WTC11 (cell line): ENCODE measurements around the gene LTBP1. TPM values are rescaled to one million over a fixed set of nuclear protein-coding genes. Genes with fewer than 3 reads are reported as not detected.

ENCODE experiments used
- ATAC-seq: fragments of 200-7000 bp; cut with Tn5 transposase; 2 replicates; pipeline ENCODE4 v1.10.0; 2021; ENCODE audit warnings: mild to moderate bottlenecking, moderate library complexity
- CTCF ChIA-PET: fragments of 300-600 bp; sonication (Branson Sonifier 250); formaldehyde crosslinking; loops from one replicate; lab custom pipeline; 2021; ENCODE audit warnings: antibody characterized with exemption; lab: Charles Lee
- POLR2A ChIA-PET: fragments of 350-600 bp; sonication (Branson Sonifier 250); formaldehyde crosslinking; loops from one replicate; lab custom pipeline; 2021; ENCODE audit warnings: antibody characterized with exemption; lab: Charles Lee
- DNase-seq: peaks from one replicate; pipeline ENCODE4 v3.0.0; 2021; ENCODE audit warnings: low spot score
- H3K27ac Mint-ChIP-seq: 2 replicates; pipeline ENCODE4 v1.8.0; 2021; ENCODE audit warnings: mixed read lengths
- H3K27me3 Mint-ChIP-seq: 2 replicates; pipeline ENCODE4 v1.8.0; 2021; ENCODE audit warnings: low read depth, mild to moderate bottlenecking, moderate library complexity, mixed read lengths
- H3K36me3 Mint-ChIP-seq: 2 replicates; pipeline ENCODE4 v1.8.0; 2021; ENCODE audit warnings: mixed read lengths
- H3K4me1 Mint-ChIP-seq: 2 replicates; pipeline ENCODE4 v1.8.0; 2022; ENCODE audit warnings: mixed read lengths
- H3K4me3 Mint-ChIP-seq: 2 replicates; pipeline ENCODE4 v1.8.0; 2021; ENCODE audit warnings: mild to moderate bottlenecking, moderate library complexity, mixed read lengths
- H3K9me3 Mint-ChIP-seq: 2 replicates; pipeline ENCODE4 v1.8.0; 2021; ENCODE audit warnings: mixed read lengths
- CDX4 ChIP-seq: fragments of 250-450 bp; sonication (Bioruptor Pico); IDR thresholded peaks from 2 replicates; pipeline ENCODE4 v1.9.0; 2021; ENCODE audit warnings: moderate library complexity, mild to moderate bottlenecking, inconsistent platforms, borderline replicate concordance
- CREB1 ChIP-seq: sonication (generic); formaldehyde crosslinking; IDR thresholded peaks from 2 replicates; pipeline ENCODE4 v1.8.0; 2023; ENCODE audit warnings: mild to moderate bottlenecking, missing genetic modification reagents
- CTCF ChIP-seq: fragments of 200-600 bp; IDR thresholded peaks from 2 replicates; pipeline ENCODE4 v1.8.0; 2022; ENCODE audit warnings: antibody characterized with exemption
- E2F1 ChIP-seq: sonication (generic); formaldehyde crosslinking; IDR thresholded peaks from 2 replicates; pipeline ENCODE4 v1.8.0; 2022; ENCODE audit warnings: mild to moderate bottlenecking, missing genetic modification reagents
- E2F4 ChIP-seq: sonication (generic); formaldehyde crosslinking; IDR thresholded peaks from 2 replicates; pipeline ENCODE4 v1.8.1; 2022; ENCODE audit warnings: low read depth, mild to moderate bottlenecking, moderate library complexity, missing genetic modification reagents, borderline replicate concordance
- GTF2I ChIP-seq: fragments of 250-450 bp; sonication (Bioruptor Pico); conservative IDR thresholded peaks from 2 replicates; pipeline ENCODE4 v1.4.0; 2021; ENCODE audit warnings: mild to moderate bottlenecking
- IRF2 ChIP-seq: sonication (generic); formaldehyde crosslinking; IDR thresholded peaks from 2 replicates; pipeline ENCODE4 v1.8.0; 2022; ENCODE audit warnings: low read depth, missing genetic modification reagents, borderline replicate concordance
- JUN ChIP-seq: sonication (generic); formaldehyde crosslinking; IDR thresholded peaks from 2 replicates; pipeline ENCODE4 v1.8.0; 2023; ENCODE audit warnings: mild to moderate bottlenecking, missing genetic modification reagents
- NR1H2 ChIP-seq: sonication (generic); formaldehyde crosslinking; IDR thresholded peaks from 2 replicates; pipeline ENCODE4 v1.9.0; 2021; ENCODE audit warnings: mild to moderate bottlenecking, moderate library complexity, missing genetic modification reagents
- PREB ChIP-seq: sonication (generic); formaldehyde crosslinking; IDR thresholded peaks from 2 replicates; pipeline ENCODE4 v1.8.1; 2022; ENCODE audit warnings: mild to moderate bottlenecking, missing genetic modification reagents, moderate library complexity, borderline replicate concordance
- SOX15 ChIP-seq: fragments of 250-450 bp; sonication (Bioruptor Pico); IDR thresholded peaks from 2 replicates; pipeline ENCODE4 v1.9.0; 2021; ENCODE audit warnings: mild to moderate bottlenecking
- SP1 ChIP-seq: sonication (generic); formaldehyde crosslinking; conservative IDR thresholded peaks from 2 replicates; pipeline ENCODE4 v1.8.1; 2022; ENCODE audit warnings: missing genetic modification reagents
- STAT6 ChIP-seq: sonication (generic); formaldehyde crosslinking; conservative IDR thresholded peaks from 2 replicates; pipeline ENCODE4 v1.8.1; 2023; ENCODE audit warnings: mild to moderate bottlenecking, low read depth, missing genetic modification reagents, moderate library complexity
- USF2 ChIP-seq: sonication (generic); formaldehyde crosslinking; IDR thresholded peaks from 2 replicates; pipeline ENCODE4 v1.8.1; 2023; ENCODE audit warnings: mild to moderate bottlenecking, missing genetic modification reagents, moderate library complexity
- ZBTB43 ChIP-seq: sonication (generic); formaldehyde crosslinking; IDR thresholded peaks from 2 replicates; pipeline ENCODE4 v1.8.1; 2023; ENCODE audit warnings: mild to moderate bottlenecking, missing genetic modification reagents
- ZNF138 ChIP-seq: sonication (generic); formaldehyde crosslinking; conservative IDR thresholded peaks from 2 replicates; pipeline ENCODE4 v1.8.1; 2022; ENCODE audit warnings: mild to moderate bottlenecking, moderate library complexity, missing genetic modification reagents
- ZNF219 ChIP-seq: sonication (generic); formaldehyde crosslinking; IDR thresholded peaks from 2 replicates; pipeline ENCODE4 v1.8.0; 2023; ENCODE audit warnings: missing genetic modification reagents, mild to moderate bottlenecking, borderline replicate concordance
- ZNF263 ChIP-seq: sonication (generic); formaldehyde crosslinking; IDR thresholded peaks from 2 replicates; pipeline ENCODE4 v1.8.1; 2022; ENCODE audit warnings: low read depth, mild to moderate bottlenecking, moderate library complexity, missing genetic modification reagents
- ZNF671 ChIP-seq: fragments of 250-450 bp; sonication (Bioruptor Pico); IDR thresholded peaks from 2 replicates; pipeline ENCODE4 v1.8.0; 2021; ENCODE audit warnings: mild to moderate bottlenecking
- total RNA-seq: library from RNA; stranded (reverse); gene quantifications from 3 replicates; pipeline ENCODE4 v1.2.3, GENCODE V29; 2021

The LTBP1 gene
- total RNA-seq, 1 experiment from 2014 or later, result 33.6 TPM

- Mint-ChIP-seq H3K4me3 (no peak overlapping the region), H3K27ac (no peak overlapping the region), H3K9me3 (no peaks in the 10 kb centered on the region), H3K4me1 (peaks cover 12% of the 10 kb centered on the region), H3K36me3 (no peaks in the 10 kb centered on the region; the same call in 1 of the 2 replicates), H3K27me3 (peaks cover 2% of the 10 kb centered on the region)
- POLR2A ChIA-PET, result no interaction called here
- DNase-seq, result no peak
- CTCF ChIA-PET, result no interaction called here
- no peak for TF ChIP-seq ZNF219 (CRISPR knock-in tag)
- TF ChIP-seq JUN (CRISPR knock-in tag), result no peak
- TF ChIP-seq NR1H2, result no peak
- TF ChIP-seq CTCF, result no peak
- TF ChIP-seq SOX15, result no peak
- no peak for TF ChIP-seq E2F1 (CRISPR knock-in tag)
- TF ChIP-seq ZNF138 (CRISPR knock-in tag), result no peak
- TF ChIP-seq ZNF263 (CRISPR knock-in tag), result no peak
- no peak for TF ChIP-seq CREB1
- no peak for TF ChIP-seq USF2 (CRISPR knock-in tag)
- TF ChIP-seq E2F4 (CRISPR knock-in tag), result no peak
- no peak for TF ChIP-seq IRF2
- TF ChIP-seq ZNF671 (CRISPR knock-in tag), result no peak
- TF ChIP-seq CDX4 (CRISPR knock-in tag), result no peak
- TF ChIP-seq STAT6 (CRISPR knock-in tag), result no peak
- no peak for TF ChIP-seq PREB (CRISPR knock-in tag)
- no peak for TF ChIP-seq ZBTB43 (CRISPR knock-in tag)
- no peak for TF ChIP-seq SP1
- TF ChIP-seq GTF2I (CRISPR knock-in tag), result no peak
- ATAC-seq, result no peak
Observed at GRCh38 chr2:32952761-32953476, 6.2 kb downstream of the LTBP1 start.
